Testis (tissue), 3 donors: ENCODE data around the gene UPK1A. TPM values are rescaled to one million over a fixed set of nuclear protein-coding genes. Genes with fewer than 3 reads are reported as not detected.

Source experiments
- DNase-seq: peaks from one replicate; pipeline ENCODE4 v3.0.0-alpha.2; 2019
- H3K27ac ChIP-seq, 2 donors: fragments of 200-600 bp; sonication (generic); one replicate each; pipeline ENCODE4 v1.5.1; 2019
- H3K27me3 ChIP-seq: fragments of 200-600 bp; sonication (generic); one replicate; pipeline ENCODE4 v1.5.1; 2019
- H3K36me3 ChIP-seq: fragments of 200-600 bp; sonication (generic); one replicate; pipeline ENCODE4 v1.5.1; 2017; ENCODE audit warnings: low read depth; ENCODE audit errors: missing control alignments
- H3K4me1 ChIP-seq: fragments of 200-600 bp; sonication (generic); one replicate; pipeline ENCODE4 v1.5.1; 2019
- H3K4me3 ChIP-seq, 2 donors: fragments of 200-600 bp; sonication (generic); one replicate each; pipeline ENCODE4 v1.5.1; 2017 to 2019
- H3K9me3 ChIP-seq: fragments of 200-600 bp; sonication (generic); one replicate; pipeline ENCODE4 v1.5.1; 2017
- POLR2A ChIP-seq: fragments of 450-650 bp; IDR thresholded peaks from one replicate; pipeline ENCODE4 v1.6.1; 2017; ENCODE audit warnings: antibody characterized with exemption, mild to moderate bottlenecking, moderate library complexity
- WGBS, 2 donors: methylation state at CpG; one replicate each; pipeline ENCODE4 v1.1.5; 2018; 5-methylcytosine and 5-hydroxymethylcytosine counted together
- intact Hi-C: fragments of 100-400 bp; cut with DNase I; formaldehyde crosslinking; loops from one replicate; pipeline ENCODE4 v1.15.1; 2023; ENCODE audit warnings: low total_unique reads
- polyA plus RNA-seq: library from polyadenylated mRNA; stranded (reverse); fragments of 350-450 nt; fragmentation: Illumina TruSeq; extraction: RNeasy Lipid Tissue Mini Kit (QIAGEN cat#74804); gene quantifications from one replicate; pipeline ENCODE4 v1.2.3, GENCODE V29; 2014; ENCODE audit warnings: low read depth, low replicate concordance; ENCODE audit not compliant: insufficient read depth
- total RNA-seq, 2 donors: library from RNA; depleted of rRNA; stranded (reverse); fragments of >200 nt; gene quantifications; one replicate each; pipeline ENCODE4 v1.2.3, GENCODE V29; 2016
- TF ChIP-seq, protein P1 (sequence below), 3 experiments: fragments of 450-650 bp in 2 of 3; fragments of 200-600 bp in 1 of 3; sonication (generic) in 1 of 3; IDR thresholded peaks; one replicate each; pipeline ENCODE4 v1.5.1; 2016 to 2019; ENCODE audit warnings: antibody characterized with exemption in 3 of 3, mild to moderate bottlenecking in 2 of 3, moderate library complexity in 1 of 3

UPK1A gene
- total and polyA plus RNA-seq, 3 donors from 2014 or later: 0.37 to 1.0 (median 0.47) TPM

- no peak overlapping the region for H3K4me3 ChIP-seq
- no peak overlapping the region for H3K27ac ChIP-seq
- H3K36me3 ChIP-seq: no peaks in the 10 kb centered on the region
- intact Hi-C loops: no loop called here
- DNase-seq: no peak
- TF ChIP-seq, protein P1, sequence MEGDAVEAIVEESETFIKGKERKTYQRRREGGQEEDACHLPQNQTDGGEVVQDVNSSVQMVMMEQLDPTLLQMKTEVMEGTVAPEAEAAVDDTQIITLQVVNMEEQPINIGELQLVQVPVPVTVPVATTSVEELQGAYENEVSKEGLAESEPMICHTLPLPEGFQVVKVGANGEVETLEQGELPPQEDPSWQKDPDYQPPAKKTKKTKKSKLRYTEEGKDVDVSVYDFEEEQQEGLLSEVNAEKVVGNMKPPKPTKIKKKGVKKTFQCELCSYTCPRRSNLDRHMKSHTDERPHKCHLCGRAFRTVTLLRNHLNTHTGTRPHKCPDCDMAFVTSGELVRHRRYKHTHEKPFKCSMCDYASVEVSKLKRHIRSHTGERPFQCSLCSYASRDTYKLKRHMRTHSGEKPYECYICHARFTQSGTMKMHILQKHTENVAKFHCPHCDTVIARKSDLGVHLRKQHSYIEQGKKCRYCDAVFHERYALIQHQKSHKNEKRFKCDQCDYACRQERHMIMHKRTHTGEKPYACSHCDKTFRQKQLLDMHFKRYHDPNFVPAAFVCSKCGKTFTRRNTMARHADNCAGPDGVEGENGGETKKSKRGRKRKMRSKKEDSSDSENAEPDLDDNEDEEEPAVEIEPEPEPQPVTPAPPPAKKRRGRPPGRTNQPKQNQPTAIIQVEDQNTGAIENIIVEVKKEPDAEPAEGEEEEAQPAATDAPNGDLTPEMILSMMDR (IDR thresholded peaks at IDR 0.05): no peak
- no peak for TF ChIP-seq POLR2A
- H3K4me1 ChIP-seq: no peaks in the 10 kb centered on the region
- 86 to 95% methylated on average over 6 of the region's 6 CpGs for WGBS, 2 donors
- no peaks in the 10 kb centered on the region for H3K27me3 ChIP-seq
- H3K9me3 ChIP-seq: no peaks in the 10 kb centered on the region
Measured at GRCh38 chr19:35656700-35657099, 9.6 kb upstream of the UPK1A start.

GRCh38 chr19:35657904-35658700, 8.2 kb upstream of the UPK1A start:
- Histone ChIP-seq H3K36me3 (no peaks in the 10 kb centered on the region), H3K4me3 (no peak overlapping the region), H3K27ac (no peak overlapping the region), H3K4me1 (no peaks in the 10 kb centered on the region), H3K27me3 (no peaks in the 10 kb centered on the region), H3K9me3 (no peaks in the 10 kb centered on the region)
- intact Hi-C loops: no loop called here
- 87 to 94% methylated on average over 15 of the region's 15 CpGs for WGBS, 2 donors
- no peak for DNase-seq
- TF ChIP-seq POLR2A: no peak
- TF ChIP-seq, protein P1 (IDR thresholded peaks at IDR 0.05): peak in 2 of 3 experiments; percentile 11 to 16

DNA sequence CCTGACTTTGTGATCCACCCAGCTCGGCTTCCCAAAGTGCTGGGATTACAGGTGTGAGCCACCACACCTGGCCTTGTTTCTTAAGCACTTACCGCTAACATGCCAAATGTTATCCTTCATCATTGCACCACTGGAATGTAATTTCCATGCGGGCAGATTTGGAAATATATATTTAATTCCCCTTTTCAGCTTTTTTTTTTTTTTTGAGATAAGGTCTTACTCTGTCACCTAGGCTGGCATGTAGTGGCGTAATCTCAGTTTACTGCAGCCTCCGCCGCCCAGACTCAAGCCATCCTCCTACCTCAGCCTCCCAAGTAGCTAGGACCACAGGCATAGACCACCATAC, 4.3 kb upstream of the UPK1A start:
- Histone ChIP-seq H3K27ac (no peak overlapping the region), H3K27me3 (no peaks in the 10 kb centered on the region), H3K36me3 (no peaks in the 10 kb centered on the region), H3K4me3 (no peak overlapping the region), H3K9me3 (no peaks in the 10 kb centered on the region), H3K4me1 (no peaks in the 10 kb centered on the region)
- intact Hi-C loops: no loop called here
- 98 to 99% methylated on average over 6 of the region's 6 CpGs for WGBS, 2 donors
- TF ChIP-seq, protein P1 (IDR thresholded peaks at IDR 0.05): no peak
- no peak for TF ChIP-seq POLR2A
- DNase-seq: no peak

DNA sequence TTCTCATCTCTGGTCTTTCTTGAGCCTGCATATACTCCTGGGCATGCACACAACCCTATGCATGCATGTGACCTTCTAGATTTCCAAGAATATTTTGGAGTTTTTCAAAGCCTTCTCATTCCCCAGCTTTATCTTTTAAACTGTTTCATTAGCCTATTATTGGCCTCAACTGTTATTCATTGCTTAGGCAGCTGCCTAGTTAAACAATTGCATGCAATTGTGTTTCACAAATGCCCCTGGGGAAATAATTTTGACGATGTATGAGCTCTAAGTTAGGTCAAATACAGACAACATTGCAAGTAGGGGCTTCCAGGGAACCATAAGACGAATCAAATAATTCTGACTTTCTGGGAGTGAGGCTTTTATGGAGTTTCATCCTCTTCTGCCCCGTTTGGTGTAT, 2.3 kb upstream of the UPK1A start:
- no peaks in the 10 kb centered on the region for H3K27me3 ChIP-seq
- intact Hi-C loops: no loop called here
- no peak for TF ChIP-seq POLR2A
- TF ChIP-seq, protein P1 (IDR thresholded peaks at IDR 0.05): no peak
- 86 to 88% methylated on average over 3 of the region's 3 CpGs for WGBS, 2 donors
- H3K36me3 ChIP-seq: no peaks in the 10 kb centered on the region
- H3K9me3 ChIP-seq: no peaks in the 10 kb centered on the region
- no peak for DNase-seq
- no peaks in the 10 kb centered on the region for H3K4me1 ChIP-seq
- no peak overlapping the region for H3K4me3 ChIP-seq
- H3K27ac ChIP-seq: no peak overlapping the region

DNA sequence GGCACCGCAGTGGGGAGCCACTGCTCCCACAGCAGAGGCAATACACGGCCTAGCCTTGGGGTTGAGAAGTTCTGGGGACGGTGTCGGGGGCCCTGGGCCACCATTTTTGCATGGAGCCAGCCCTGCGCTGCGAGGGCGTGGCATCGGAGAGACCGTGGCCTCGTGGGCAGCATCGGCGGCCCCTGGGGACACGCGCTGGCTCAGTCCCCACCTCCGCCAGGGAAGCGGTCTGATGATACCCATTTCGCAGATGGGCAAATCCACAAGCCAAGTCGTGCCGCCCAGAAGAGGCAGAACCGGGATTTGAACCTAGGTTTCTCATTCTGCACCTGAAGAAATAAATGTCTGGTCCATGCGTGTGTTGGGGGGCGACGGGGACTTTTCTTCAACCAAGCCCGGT, 1.2 kb upstream of the UPK1A start:
- H3K27me3 ChIP-seq: no peaks in the 10 kb centered on the region
- intact Hi-C loops: no loop called here
- WGBS, 2 donors: 95 to 96% methylated on average over 22 to 24 of the region's 24 CpGs
- H3K4me1 ChIP-seq: no peaks in the 10 kb centered on the region
- TF ChIP-seq, protein P1 (IDR thresholded peaks at IDR 0.05): no peak
- TF ChIP-seq POLR2A: no peak
- no peaks in the 10 kb centered on the region for H3K36me3 ChIP-seq
- no peak for DNase-seq
- no peaks in the 10 kb centered on the region for H3K9me3 ChIP-seq
- no peak overlapping the region for H3K27ac ChIP-seq
- no peak overlapping the region for H3K4me3 ChIP-seq
